Kasumi-1 (cell line): ENCODE measurements around the gene SHCBP1L.
A peak's percentile ranks its signal among the peaks of the same experiment; 100 is the strongest.

Experiments used
- DNase-seq, 2 experiments: peaks; one replicate each; lab custom pipeline; 2025; lab: John Stamatoyannopoulos, UW

The SHCBP1L gene

DNA sequence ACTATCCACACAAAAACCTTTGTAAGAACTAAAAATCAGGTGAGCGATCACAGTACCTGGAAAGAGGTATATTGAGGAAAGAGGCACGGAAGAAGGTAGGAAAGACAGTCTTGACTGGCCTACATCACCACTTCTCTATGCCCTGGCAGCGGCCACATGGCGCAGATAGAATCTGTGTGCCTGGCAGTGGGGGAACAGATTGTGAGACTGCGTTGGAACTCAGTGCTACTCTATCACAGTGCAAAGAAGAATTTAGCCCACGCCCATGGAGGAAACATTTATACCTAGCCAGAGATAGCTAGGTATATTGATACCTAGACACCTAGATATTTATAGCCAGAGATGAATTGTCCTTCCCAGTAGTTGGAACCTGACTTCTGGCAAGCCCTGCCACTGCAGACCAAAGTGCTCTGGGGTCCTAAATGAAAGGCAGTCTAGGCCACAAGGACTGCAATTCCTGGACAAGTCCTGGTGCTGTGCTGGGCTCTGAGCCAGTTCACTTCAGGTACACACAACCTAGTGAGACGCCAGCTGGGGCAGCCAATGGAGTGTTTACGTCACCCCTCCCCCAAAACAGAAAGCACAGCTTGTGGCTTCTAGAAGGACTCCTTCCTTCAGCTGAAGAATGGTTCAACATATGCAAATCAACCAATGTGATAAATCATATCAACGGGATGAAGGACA, 61.9 kb downstream of the SHCBP1L start:
- DNase-seq: no peak

DNA sequence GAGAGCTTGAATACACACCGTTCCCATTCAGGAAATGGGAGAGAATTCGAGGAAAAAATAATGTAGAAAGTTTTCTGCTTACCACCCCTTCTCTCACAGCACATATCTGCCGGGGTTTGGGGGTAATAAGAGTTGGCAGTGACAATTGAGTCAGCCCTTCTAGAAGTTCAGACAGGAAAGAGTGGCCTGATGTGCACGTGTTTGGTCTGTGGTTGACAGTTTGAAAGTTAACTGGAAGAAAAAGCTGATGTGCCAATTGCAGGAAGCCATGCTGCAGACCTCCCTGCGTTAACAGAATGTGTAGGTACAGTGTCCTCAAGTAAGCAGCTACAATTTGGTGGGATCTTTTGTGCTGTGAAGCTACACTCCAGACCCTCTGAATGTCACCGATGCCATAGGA, 63.0 kb downstream of the SHCBP1L start:
- DNase-seq: peak; percentile 74 to 83

- DNase-seq: no peak
Observed at GRCh38 chr1:182888736-182889531, 64.0 kb downstream of the SHCBP1L start.

DNA sequence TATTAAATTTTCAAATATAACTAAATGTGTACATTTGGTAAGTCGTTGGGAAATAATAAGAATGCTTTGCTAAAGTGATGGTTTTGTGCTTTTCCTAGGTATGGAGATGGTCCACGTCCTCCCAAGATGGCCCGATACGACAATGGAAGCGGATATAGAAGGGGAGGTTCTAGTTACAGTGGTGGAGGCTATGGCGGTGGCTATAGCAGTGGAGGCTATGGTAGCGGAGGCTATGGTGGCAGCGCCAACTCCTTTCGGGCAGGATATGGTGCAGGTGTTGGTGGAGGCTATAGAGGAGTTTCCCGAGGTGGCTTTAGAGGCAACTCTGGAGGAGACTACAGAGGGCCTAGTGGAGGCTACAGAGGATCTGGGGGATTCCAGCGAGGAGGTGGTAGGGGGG, 66.0 kb downstream of the SHCBP1L start:
- DNase-seq: no peak

DNA sequence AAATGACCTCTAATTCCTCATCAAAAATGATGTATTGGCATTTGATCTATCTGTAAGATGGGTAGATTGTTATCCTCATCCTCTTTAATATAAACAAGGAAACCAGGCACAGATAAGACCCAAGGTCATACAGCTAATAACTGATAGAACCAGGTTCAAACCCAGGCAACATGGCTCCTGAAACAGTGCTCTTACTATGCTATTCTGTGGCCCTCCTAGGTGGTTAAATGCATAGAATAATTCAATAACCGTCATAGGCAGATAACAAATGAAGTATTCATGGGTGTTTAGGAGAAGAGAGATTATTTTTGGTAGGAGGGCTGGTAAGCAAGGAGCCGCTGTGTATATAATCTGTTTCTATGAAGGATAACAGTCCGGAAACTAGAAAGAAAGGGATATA, 67.4 kb downstream of the SHCBP1L start:
- DNase-seq: no peak

DNA sequence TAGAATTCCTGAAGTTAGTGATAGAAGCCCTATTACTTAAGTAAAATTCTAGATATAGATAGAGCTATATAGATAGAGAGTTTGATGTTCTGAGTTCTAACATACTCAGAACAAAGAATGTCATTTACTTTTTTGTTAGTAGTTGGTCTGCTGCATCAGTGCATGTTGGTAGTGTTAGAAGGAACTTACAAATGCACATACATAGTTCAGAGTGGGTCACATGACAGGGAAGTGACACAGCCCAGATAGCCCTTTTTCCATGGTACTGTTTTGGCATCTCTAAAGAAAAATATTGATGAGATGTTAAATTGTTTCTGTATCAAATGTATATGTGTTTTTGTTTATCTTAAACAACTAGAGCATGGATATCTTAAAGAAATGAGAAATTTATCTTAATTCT, 68.1 kb downstream of the SHCBP1L start:
- DNase-seq: no peak

DNA sequence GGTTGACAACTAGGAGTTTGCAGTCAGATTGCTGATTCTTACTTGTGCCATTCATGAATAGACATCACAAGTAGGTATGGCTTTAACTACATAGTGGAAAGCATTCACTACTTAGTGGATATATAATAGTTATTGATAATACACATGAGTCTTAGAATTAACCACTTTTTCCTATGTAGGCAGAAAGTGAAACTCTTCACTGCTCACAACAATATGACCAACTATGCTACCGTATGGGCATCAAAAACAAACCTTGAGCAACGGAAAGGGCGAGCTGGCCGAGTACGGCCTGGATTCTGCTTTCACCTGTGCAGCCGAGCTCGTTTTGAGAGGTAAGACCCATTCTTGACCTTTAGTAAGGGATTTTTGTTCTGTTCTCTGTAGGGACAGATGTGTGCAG, 75.1 kb downstream of the SHCBP1L start:
- DNase-seq: no peak

DNA sequence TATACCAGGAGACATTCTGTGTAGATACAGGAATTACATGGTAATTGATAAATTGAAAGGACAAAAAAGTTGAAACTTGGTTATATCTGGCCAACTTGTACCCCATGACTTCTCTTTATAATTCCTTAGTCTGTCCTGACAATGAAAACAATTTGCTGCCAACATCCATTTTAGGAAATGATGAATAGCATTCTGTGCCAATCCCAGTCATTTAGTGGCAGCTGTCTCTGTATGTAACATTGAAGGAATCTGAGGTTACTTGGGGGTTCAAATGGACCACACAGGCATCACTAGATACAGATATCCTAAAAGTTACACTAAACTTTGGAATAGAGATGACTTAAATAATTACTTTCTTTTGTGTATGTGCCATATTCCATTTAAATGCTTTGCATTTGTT, 75.6 kb downstream of the SHCBP1L start:
- no peak for DNase-seq

DNA sequence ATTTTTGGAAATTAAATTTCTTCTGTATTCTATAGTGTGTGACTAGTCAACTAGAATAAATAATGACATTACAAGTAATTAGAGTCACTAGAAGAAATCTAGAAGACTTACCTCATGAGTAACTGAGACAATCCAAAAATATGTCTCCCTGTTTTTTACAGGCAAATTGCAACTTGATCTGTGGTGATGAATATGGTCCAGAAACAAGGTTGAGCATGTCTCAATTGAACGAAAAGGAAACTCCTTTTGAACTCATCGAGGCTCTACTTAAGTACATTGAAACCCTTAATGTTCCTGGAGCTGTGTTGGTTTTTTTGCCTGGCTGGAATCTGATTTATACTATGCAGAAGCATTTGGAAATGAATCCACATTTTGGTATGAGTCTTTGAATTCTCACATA, 77.1 kb downstream of the SHCBP1L start:
- no peak for DNase-seq

GRCh38 chr1:182872881-182873280, 80.1 kb downstream of the SHCBP1L start:
- DNase-seq: no peak

GRCh38 chr1:182869241-182869666, 83.7 kb downstream of the SHCBP1L start:
- DNase-seq: no peak

GRCh38 chr1:182867861-182868260, 85.1 kb downstream of the SHCBP1L start:
- no peak for DNase-seq

DNA sequence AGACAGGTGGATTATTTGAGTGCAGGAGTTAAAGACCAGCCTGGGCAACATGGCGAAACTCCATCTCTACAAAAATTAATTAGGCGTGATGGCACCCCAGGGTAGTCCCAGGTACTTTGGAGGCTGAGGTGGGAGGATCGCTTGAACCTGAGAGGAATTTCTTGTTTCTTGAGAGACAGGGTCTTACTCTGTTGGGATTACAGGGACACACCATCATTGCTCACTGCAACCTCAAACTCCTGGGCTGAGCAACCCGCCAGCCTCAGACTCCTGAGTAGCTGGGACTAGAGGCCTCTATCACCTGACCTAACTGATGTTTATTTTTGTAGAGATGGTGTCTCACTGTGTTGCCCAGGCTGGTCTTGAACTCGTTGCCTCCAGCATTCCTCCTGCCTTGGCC, 89.0 kb downstream of the SHCBP1L start:
- no peak for DNase-seq

- DNase-seq: no peak
Observed at GRCh38 chr1:182862827-182863226, 90.1 kb downstream of the SHCBP1L start.

GRCh38 chr1:182861994-182862393, 91.0 kb downstream of the SHCBP1L start:
- no peak for DNase-seq

DNA sequence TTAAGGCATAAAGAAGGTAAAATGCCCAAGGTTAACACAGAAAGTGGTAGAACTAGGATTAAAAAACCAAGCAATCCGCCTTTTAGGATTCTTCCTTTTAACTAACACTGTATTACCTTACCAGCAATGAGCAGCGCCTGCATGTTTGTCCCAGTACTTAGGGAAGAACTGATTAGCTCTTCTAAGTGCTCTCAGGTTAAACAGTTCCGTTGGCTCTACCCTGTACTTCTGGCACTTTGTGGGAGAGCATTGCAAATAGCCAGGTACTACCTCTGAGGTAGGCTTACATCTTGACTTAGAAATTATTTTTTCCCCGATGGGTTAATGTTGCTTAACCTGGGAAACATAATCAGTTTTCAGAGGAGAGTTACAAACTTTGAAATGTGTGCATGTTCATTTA, 92.3 kb downstream of the SHCBP1L start:
- DNase-seq: no peak

GRCh38 chr1:182857212-182857611, 95.8 kb downstream of the SHCBP1L start:
- DNase-seq: no peak

GRCh38 chr1:182855911-182856310, 97.1 kb downstream of the SHCBP1L start:
- no peak for DNase-seq

- no peak for DNase-seq
Observed at GRCh38 chr1:182851825-182852224, 101.1 kb downstream of the SHCBP1L start.

GRCh38 chr1:182850319-182850718, 102.6 kb downstream of the SHCBP1L start:
- DNase-seq: no peak
